ENCODE results near the gene DAAM2.

GRCh38 chr6:39849764-39850163 lies 57.6 kb downstream of the DAAM2 start:
- no peak for TF ChIP-seq SP1 (CRISPR knock-in tag; IDR thresholded peaks at IDR 0.05)
- TF ChIP-seq TEAD2 (tag; IDR thresholded peaks at IDR 0.05) = no peak
- TF ChIP-seq BDP1 (IDR thresholded peaks at IDR 0.05; ENCODE audit: insufficient read depth, insufficient read length) = no peak
- TF ChIP-seq CTCF (IDR thresholded peaks at IDR 0.05 in 2 of 3, conservative IDR thresholded peaks at IDR 0.05 in 1 of 3; ENCODE audit: insufficient read depth in 2 of 3, low read depth in 1 of 3, low read length in 3 of 3) = no peak
- no peak for TF ChIP-seq POLR2A (conservative IDR thresholded peaks at IDR 0.05)
- TF ChIP-seq USF2 (CRISPR knock-in tag; IDR thresholded peaks at IDR 0.05) = no peak
- TF ChIP-seq GATA2 (CRISPR knock-in tag; IDR thresholded peaks at IDR 0.05) = no peak
- no peak for TF ChIP-seq MAX (CRISPR knock-in tag; IDR thresholded peaks at IDR 0.05)
